ENCODE data around the gene PTPRN2.
"Not testable (repeated sequence)": the region's sequence is repeated elsewhere in the genome, so short reads cannot be mapped to it uniquely, and the experiment has no call there.

PTPRN2 gene

GRCh38 chr7:158508802-158509385 lies 78.7 kb downstream of the PTPRN2 start:
- no peak for DNase-seq

- not testable (repeated sequence) for DNase-seq
Measured at GRCh38 chr7:158508321-158508720, 79.3 kb downstream of the PTPRN2 start.

- no peak for DNase-seq
Measured at GRCh38 chr7:158507917-158508316, 79.7 kb downstream of the PTPRN2 start.

- not testable (repeated sequence) for DNase-seq
Measured at GRCh38 chr7:158507175-158507574, 80.4 kb downstream of the PTPRN2 start.

GRCh38 chr7:158506626-158507025 lies 81.0 kb downstream of the PTPRN2 start:
- DNase-seq, result no peak

- no peak for DNase-seq
Measured at GRCh38 chr7:158505683-158506082, 81.9 kb downstream of the PTPRN2 start.

GRCh38 chr7:158502068-158502750 lies 85.4 kb downstream of the PTPRN2 start:
- no peak for DNase-seq

GRCh38 chr7:158501393-158502067 lies 86.1 kb downstream of the PTPRN2 start:
- no peak for DNase-seq

- DNase-seq, result no peak
Measured at GRCh38 chr7:158500651-158501052, 87.0 kb downstream of the PTPRN2 start.

- no peak for DNase-seq
Measured at GRCh38 chr7:158499082-158499455, 88.6 kb downstream of the PTPRN2 start.

- DNase-seq, result no peak
Measured at GRCh38 chr7:158498443-158499081, 89.1 kb downstream of the PTPRN2 start.

GRCh38 chr7:158497627-158498026 lies 90.0 kb downstream of the PTPRN2 start:
- DNase-seq, result no peak

GRCh38 chr7:158495786-158496185 lies 91.8 kb downstream of the PTPRN2 start:
- no peak for DNase-seq

- DNase-seq, result no peak
Measured at GRCh38 chr7:158495216-158495615, 92.4 kb downstream of the PTPRN2 start.

GRCh38 chr7:158494643-158495042 lies 93.0 kb downstream of the PTPRN2 start:
- DNase-seq, result no peak

- DNase-seq, result no peak
Measured at GRCh38 chr7:158494162-158494586, 93.4 kb downstream of the PTPRN2 start.

- DNase-seq, result no peak
Measured at GRCh38 chr7:158492367-158492764, 95.3 kb downstream of the PTPRN2 start.

- no peak for DNase-seq
Measured at GRCh38 chr7:158491094-158491493, 96.5 kb downstream of the PTPRN2 start.

- DNase-seq, result no peak
Measured at GRCh38 chr7:158490171-158490782, 97.3 kb downstream of the PTPRN2 start.

GRCh38 chr7:158489462-158490155 lies 98.0 kb downstream of the PTPRN2 start:
- no peak for DNase-seq

- DNase-seq, result no peak
Measured at GRCh38 chr7:158488181-158488971, 99.2 kb downstream of the PTPRN2 start.

GRCh38 chr7:158487631-158488151 lies 99.9 kb downstream of the PTPRN2 start:
- DNase-seq, result no peak

Data from fibroblast of upper back skin (primary cell).